Erythroblast (primary cell): ENCODE results near the gene KIF13A.
A peak's percentile ranks its signal among the peaks of the same experiment; 100 is the strongest.

Source experiments
- DNase-seq, 2 experiments: peaks; one replicate each; lab custom pipeline; 2025; lab: John Stamatoyannopoulos, UW
- GATA1 ChIP-seq: IDR thresholded peaks from 2 replicates; pipeline ENCODE4 v1.6.1; 2011; ENCODE audit warnings: low read depth, mild to moderate bottlenecking, control low read depth, low read length, moderate library complexity
- POLR2A ChIP-seq: IDR thresholded peaks from 2 replicates; pipeline ENCODE4 v1.6.1; 2011; ENCODE audit warnings: mild to moderate bottlenecking, low read length

KIF13A gene

GRCh38 chr6:17941318-17941717 is 46.1 kb downstream of the KIF13A start:
- DNase-seq: no peak
- TF ChIP-seq POLR2A: no peak
- no peak for TF ChIP-seq GATA1

- no peak for DNase-seq
- no peak for TF ChIP-seq GATA1
- no peak for TF ChIP-seq POLR2A
These were observed 47.2 kb downstream of the KIF13A start for GRCh38 chr6:17940151-17940792.

- TF ChIP-seq GATA1: no peak
- DNase-seq: peak in 1 of 2 experiments; percentile 6
These were observed 48.5 kb downstream of the KIF13A start for GRCh38 chr6:17938901-17939300.

GRCh38 chr6:17935188-17936149 is 52.0 kb downstream of the KIF13A start:
- no peak for TF ChIP-seq POLR2A
- no peak for TF ChIP-seq GATA1
- DNase-seq: no peak

GRCh38 chr6:17933716-17934115 is 53.7 kb downstream of the KIF13A start:
- TF ChIP-seq GATA1: no peak
- no peak for DNase-seq

- no peak for DNase-seq
- TF ChIP-seq GATA1: no peak
- no peak for TF ChIP-seq POLR2A
These were observed 55.0 kb downstream of the KIF13A start for GRCh38 chr6:17932330-17932852.

GRCh38 chr6:17931227-17931626 is 56.2 kb downstream of the KIF13A start:
- TF ChIP-seq POLR2A (no peak), GATA1 (no peak)
- no peak for DNase-seq

- TF ChIP-seq POLR2A (no peak), GATA1 (no peak)
- DNase-seq: peak; percentile 28 to 43
These were observed 57.0 kb downstream of the KIF13A start for GRCh38 chr6:17930321-17930993.

GRCh38 chr6:17928514-17929430 is 58.7 kb downstream of the KIF13A start:
- DNase-seq: no peak
- TF ChIP-seq POLR2A (no peak), GATA1 (no peak)

- no peak for DNase-seq
- TF ChIP-seq GATA1: no peak
- TF ChIP-seq POLR2A: no peak
These were observed 59.7 kb downstream of the KIF13A start for GRCh38 chr6:17927705-17928104.

GRCh38 chr6:17923401-17923863 is 64.0 kb downstream of the KIF13A start:
- TF ChIP-seq GATA1: no peak
- TF ChIP-seq POLR2A: no peak
- no peak for DNase-seq

GRCh38 chr6:17921454-17921853 is 66.0 kb downstream of the KIF13A start:
- TF ChIP-seq POLR2A (no peak), GATA1 (no peak)
- no peak for DNase-seq
